ENCODE results near the gene RPL37A. TPM values are rescaled to one million over a fixed set of nuclear protein-coding genes. Genes with fewer than 3 reads are reported as not detected.

The RPL37A gene
- total RNA-seq, 2 experiments from 2014 or later = 2,149 to 2,170 TPM

GRCh38 chr2:216546641-216547403 is 48.2 kb downstream of the RPL37A start:
- Mint-ChIP-seq H3K36me3 (ENCODE audit: low read depth) (no peaks in the 10 kb centered on the region), H3K4me1 (no peaks in the 10 kb centered on the region), H3K4me3 (no peak overlapping the region), H3K27me3 (peaks cover 13% of the 10 kb centered on the region), H3K27ac (no peak overlapping the region), H3K9me3 (no peaks in the 10 kb centered on the region)
- ChIA-PET CTCF (no interaction called here), POLR2A (no interaction called here)
- no peak for DNase-seq

- Mint-ChIP-seq H3K9me3 (no peaks in the 10 kb centered on the region), H3K27ac (no peak overlapping the region), H3K36me3 (ENCODE audit: low read depth) (no peaks in the 10 kb centered on the region), H3K4me3 (no peak overlapping the region), H3K27me3 (peaks cover 14% of the 10 kb centered on the region), H3K4me1 (no peaks in the 10 kb centered on the region)
- ChIA-PET CTCF (no interaction called here), POLR2A (no interaction called here)
- DNase-seq = no peak
Observed at GRCh38 chr2:216548901-216549331, 50.3 kb downstream of the RPL37A start.

GRCh38 chr2:216549926-216550690 is 51.5 kb downstream of the RPL37A start:
- no peaks in the 10 kb centered on the region for H3K9me3 Mint-ChIP-seq
- CTCF ChIA-PET = interaction anchor here (0.9 kb wide), 1 partner anchor 14 kb away, joined by 3 read pairs; no protein-coding TSS in a partner anchor
- H3K4me3 Mint-ChIP-seq = no peak overlapping the region
- no peak overlapping the region for H3K27ac Mint-ChIP-seq
- POLR2A ChIA-PET = no interaction called here
- no peaks in the 10 kb centered on the region for H3K36me3 Mint-ChIP-seq (ENCODE audit: low read depth)
- H3K27me3 Mint-ChIP-seq = peaks cover 8% of the 10 kb centered on the region
- H3K4me1 Mint-ChIP-seq = no peaks in the 10 kb centered on the region
- no peak for DNase-seq

GRCh38 chr2:216551234-216552068 is 52.8 kb downstream of the RPL37A start:
- POLR2A ChIA-PET = no interaction called here
- H3K9me3 Mint-ChIP-seq = no peaks in the 10 kb centered on the region
- H3K27me3 Mint-ChIP-seq = peaks cover 2% of the 10 kb centered on the region
- H3K4me1 Mint-ChIP-seq = no peaks in the 10 kb centered on the region
- H3K36me3 Mint-ChIP-seq (ENCODE audit: low read depth) = no peaks in the 10 kb centered on the region
- H3K27ac Mint-ChIP-seq = no peak overlapping the region
- CTCF ChIA-PET = no interaction called here
- H3K4me3 Mint-ChIP-seq = no peak overlapping the region
- no peak for DNase-seq

GRCh38 chr2:216553093-216553478 is 54.4 kb downstream of the RPL37A start:
- Mint-ChIP-seq H3K36me3 (ENCODE audit: low read depth) (no peaks in the 10 kb centered on the region), H3K4me1 (no peaks in the 10 kb centered on the region), H3K27ac (no peak overlapping the region), H3K9me3 (no peaks in the 10 kb centered on the region), H3K27me3 (peaks cover 4% of the 10 kb centered on the region), H3K4me3 (no peak overlapping the region)
- ChIA-PET POLR2A (no interaction called here), CTCF (no interaction called here)
- DNase-seq = no peak

Other genes with a start within 250 kb of the RPL37A start
- not detected for gene MARCHF4, start 126.4 kb upstream of the RPL37A start, total RNA-seq
- gene SMARCAL1, start 86.4 kb upstream of the RPL37A start, total RNA-seq = 10 to 100 TPM; 23.6 to 27.5 TPM
- gene IGFBP2, start 134.6 kb downstream of the RPL37A start, total RNA-seq = 1 to 10 TPM in 1 of 2 experiments, under 1 TPM in 1; 0.83 to 1.2 TPM
- gene IGFBP5, start 196.7 kb downstream of the RPL37A start, total RNA-seq = not detected

Measured in activated CD4-positive, alpha-beta memory T cell treated with anti-CD3 and anti-CD28 coated beads, Interleukin-2, amount 10 ng/mL, durations not matched to agents 7 days and 5 days (primary cell).